ENCODE measurements around the gene KIAA1614.

KIAA1614 gene

DNA sequence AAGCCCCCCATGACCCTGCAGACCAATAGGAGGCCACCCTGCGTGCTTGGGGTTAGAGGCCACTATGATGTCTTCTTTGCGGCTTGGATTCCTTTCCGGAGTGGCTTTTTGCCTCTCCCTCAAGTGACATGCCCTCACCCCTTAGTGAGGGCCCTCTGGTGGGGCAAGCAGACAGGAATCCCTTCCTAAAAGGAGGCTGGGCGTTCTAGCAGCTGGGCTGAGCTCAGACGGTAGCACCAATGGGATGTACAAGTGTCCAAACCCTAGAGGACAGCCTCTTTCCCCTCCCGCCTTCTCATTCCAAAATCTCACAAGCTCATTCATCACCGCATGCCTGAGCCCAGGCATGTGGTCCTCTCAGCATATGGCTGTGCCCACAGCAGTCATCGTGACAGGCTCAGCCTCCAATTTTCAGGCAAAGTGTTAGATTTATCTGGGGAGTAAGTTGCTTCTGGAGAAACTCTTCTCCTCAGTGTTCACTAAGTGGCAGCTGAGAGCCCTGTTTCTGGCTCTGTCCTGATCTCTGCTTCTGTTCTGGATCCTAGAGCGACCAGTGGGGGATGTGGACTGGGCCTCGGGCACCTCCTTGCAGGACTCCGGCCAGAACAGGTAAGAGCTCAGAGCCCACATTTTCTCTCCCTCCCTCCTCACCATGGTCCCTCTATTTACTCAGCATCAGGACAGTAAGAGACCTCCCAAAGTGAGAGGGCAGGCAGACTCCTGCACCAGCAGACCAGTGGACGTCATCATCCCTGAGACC, 4.8 kb downstream of the KIAA1614 start:
- H3K79me1 ChIP-seq (ENCODE audit: low read depth, low read length), result no peaks in the 10 kb centered on the region
- H2BK12ac ChIP-seq (ENCODE audit: low read length), result no peak overlapping the region
- no peak overlapping the region for H3K4me2 ChIP-seq (ENCODE audit: insufficient read depth, low read length, poor library complexity, severe bottlenecking)
- peaks cover 14 to 17% of the 10 kb centered on the region in 2 donors for H3K4me1 ChIP-seq (ENCODE audit: control insufficient read depth in 2 of 2, insufficient read depth in 1 of 2, low read depth in 1 of 2, low read length in 2 of 2)
- no peak overlapping the region for H3K23ac ChIP-seq (ENCODE audit: low read depth, low read length, poor library complexity)
- no peak overlapping the region for H4K91ac ChIP-seq (ENCODE audit: low read depth, low read length, poor library complexity)
- peak overlapping the region; percentile 56 for H2AK5ac ChIP-seq (ENCODE audit: low read depth, low read length)
- H3K36me3 ChIP-seq (replicated peaks in 1 of 2; ENCODE audit: control insufficient read depth in 2 of 2, insufficient read depth in 2 of 2, low read length in 2 of 2), result no peaks in the 10 kb centered on the region
- H3K4ac ChIP-seq (ENCODE audit: low read length), result no peak overlapping the region
- peak overlapping the region; percentile 57 for H2BK120ac ChIP-seq (ENCODE audit: low read depth, low read length)
- no peak overlapping the region for H3K14ac ChIP-seq (ENCODE audit: low read length)
- H3K27ac ChIP-seq (replicated peaks; ENCODE audit: low read length), result no peak overlapping the region
- H2AFZ ChIP-seq (ENCODE audit: low read length), result no peak overlapping the region
- no peak overlapping the region for H3K4me3 ChIP-seq (ENCODE audit: low read length in 2 of 2)
- H3K9ac ChIP-seq (ENCODE audit: low read depth, low read length, poor library complexity), result no peak overlapping the region
- peak overlapping the region; percentile 16 for H2BK5ac ChIP-seq (ENCODE audit: low read length)
- peak overlapping the region; percentile 7 for H3K18ac ChIP-seq (ENCODE audit: low read length)
- H3K9me3 ChIP-seq (replicated peaks in 1 of 2; ENCODE audit: control insufficient read depth in 2 of 2, insufficient read depth in 1 of 2, low read depth in 1 of 2, low read length in 2 of 2), result peaks cover 0 to 6% of the 10 kb centered on the region in 2 donors
- no peak overlapping the region for H2BK15ac ChIP-seq (ENCODE audit: low read length)
- no peak overlapping the region for H4K8ac ChIP-seq (ENCODE audit: low read depth, low read length)
- H3K27me3 ChIP-seq (ENCODE audit: control insufficient read depth in 3 of 3, insufficient read depth in 3 of 3, low read depth in 1 of 3, low read length in 3 of 3), result peaks cover 0 to 15% (median 2%) of the 10 kb centered on the region in 3 experiments
- WGBS, 2 donors (ENCODE audit: extremely low coverage in 2 of 2, insufficient read length in 2 of 2, insufficient replicate concordance in 1 of 2), result no CpG with 5 or more reads among the region's 12 CpGs
- no peak for DNase-seq (ENCODE audit: low spot score)

DNA sequence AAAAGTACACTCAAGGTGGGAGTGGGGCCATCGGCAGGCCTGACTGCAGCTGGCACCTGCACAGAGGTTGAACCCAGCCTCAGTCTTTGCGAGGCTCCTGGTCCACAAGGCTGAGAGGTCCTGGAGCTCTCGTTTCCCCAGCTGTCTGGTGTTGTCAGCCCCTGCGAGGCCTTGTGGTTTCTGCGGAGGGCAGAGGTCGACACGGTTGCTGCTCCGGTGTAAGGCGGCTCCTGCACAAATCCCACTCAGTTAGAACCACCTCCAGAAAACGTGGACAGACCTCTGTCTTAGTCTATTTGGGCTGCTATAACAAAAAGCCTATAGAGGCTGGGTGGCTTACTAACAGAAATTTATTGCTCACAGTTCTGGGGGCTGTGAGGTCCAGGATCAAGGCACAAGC, 5.8 kb downstream of the KIAA1614 start:
- Histone ChIP-seq H3K9ac (ENCODE audit: low read depth, low read length, poor library complexity) (no peak overlapping the region), H3K27ac (replicated peaks; ENCODE audit: low read length) (no peak overlapping the region), H3K4me2 (ENCODE audit: insufficient read depth, low read length, poor library complexity, severe bottlenecking) (no peak overlapping the region), H2BK15ac (ENCODE audit: low read length) (peak overlapping the region; percentile 0), H2BK12ac (ENCODE audit: low read length) (no peak overlapping the region), H3K27me3 (ENCODE audit: control insufficient read depth in 3 of 3, insufficient read depth in 3 of 3, low read depth in 1 of 3, low read length in 3 of 3) (peaks cover 0 to 8% (median 0%) of the 10 kb centered on the region in 3 experiments), H3K14ac (ENCODE audit: low read length) (no peak overlapping the region), H3K4ac (ENCODE audit: low read length) (no peak overlapping the region), H4K91ac (ENCODE audit: low read depth, low read length, poor library complexity) (no peak overlapping the region), H3K4me1 (ENCODE audit: control insufficient read depth in 2 of 2, insufficient read depth in 1 of 2, low read depth in 1 of 2, low read length in 2 of 2) (peaks cover 20 to 27% of the 10 kb centered on the region in 2 donors), H3K18ac (ENCODE audit: low read length) (no peak overlapping the region), H3K23ac (ENCODE audit: low read depth, low read length, poor library complexity) (no peak overlapping the region), H2AFZ (ENCODE audit: low read length) (no peak overlapping the region), H2AK5ac (ENCODE audit: low read depth, low read length) (no peak overlapping the region), H2BK5ac (ENCODE audit: low read length) (no peak overlapping the region), H3K4me3 (ENCODE audit: low read length in 2 of 2) (no peak overlapping the region), H3K36me3 (replicated peaks in 1 of 2; ENCODE audit: control insufficient read depth in 2 of 2, insufficient read depth in 2 of 2, low read length in 2 of 2) (no peaks in the 10 kb centered on the region), H3K9me3 (replicated peaks in 1 of 2; ENCODE audit: control insufficient read depth in 2 of 2, insufficient read depth in 1 of 2, low read depth in 1 of 2, low read length in 2 of 2) (peaks cover 0 to 6% of the 10 kb centered on the region in 2 donors), H3K79me1 (ENCODE audit: low read depth, low read length) (no peaks in the 10 kb centered on the region), H2BK120ac (ENCODE audit: low read depth, low read length) (no peak overlapping the region), H4K8ac (ENCODE audit: low read depth, low read length) (no peak overlapping the region)
- DNase-seq (ENCODE audit: low spot score), result no peak
- no CpG with 5 or more reads among the region's 10 CpGs for WGBS, 2 donors (ENCODE audit: extremely low coverage in 2 of 2, insufficient read length in 2 of 2, insufficient replicate concordance in 1 of 2)

- Histone ChIP-seq H2AK5ac (ENCODE audit: low read depth, low read length) (no peak overlapping the region), H3K36me3 (replicated peaks in 1 of 2; ENCODE audit: control insufficient read depth in 2 of 2, insufficient read depth in 2 of 2, low read length in 2 of 2) (no peaks in the 10 kb centered on the region), H4K91ac (ENCODE audit: low read depth, low read length, poor library complexity) (no peak overlapping the region), H3K4me3 (ENCODE audit: low read length in 2 of 2) (no peak overlapping the region), H3K18ac (ENCODE audit: low read length) (peak overlapping the region; percentile 29), H3K14ac (ENCODE audit: low read length) (no peak overlapping the region), H3K4ac (ENCODE audit: low read length) (no peak overlapping the region), H3K79me1 (ENCODE audit: low read depth, low read length) (no peaks in the 10 kb centered on the region), H4K8ac (ENCODE audit: low read depth, low read length) (no peak overlapping the region), H2BK5ac (ENCODE audit: low read length) (no peak overlapping the region), H2BK12ac (ENCODE audit: low read length) (no peak overlapping the region), H2BK120ac (ENCODE audit: low read depth, low read length) (no peak overlapping the region), H3K27ac (replicated peaks; ENCODE audit: low read length) (no peak overlapping the region), H3K23ac (ENCODE audit: low read depth, low read length, poor library complexity) (no peak overlapping the region), H3K9ac (ENCODE audit: low read depth, low read length, poor library complexity) (no peak overlapping the region), H3K4me2 (ENCODE audit: insufficient read depth, low read length, poor library complexity, severe bottlenecking) (no peak overlapping the region), H2BK15ac (ENCODE audit: low read length) (peak overlapping the region; percentile 41), H3K4me1 (ENCODE audit: control insufficient read depth in 2 of 2, insufficient read depth in 1 of 2, low read depth in 1 of 2, low read length in 2 of 2) (peaks cover 28 to 29% of the 10 kb centered on the region in 2 donors), H3K27me3 (ENCODE audit: control insufficient read depth in 3 of 3, insufficient read depth in 3 of 3, low read depth in 1 of 3, low read length in 3 of 3) (peaks cover 0 to under 1% (median 0%) of the 10 kb centered on the region in 3 experiments), H2AFZ (ENCODE audit: low read length) (no peak overlapping the region), H3K9me3 (replicated peaks in 1 of 2; ENCODE audit: control insufficient read depth in 2 of 2, insufficient read depth in 1 of 2, low read depth in 1 of 2, low read length in 2 of 2) (peaks cover 0 to 6% of the 10 kb centered on the region in 2 donors)
- WGBS, 2 donors (ENCODE audit: extremely low coverage in 2 of 2, insufficient read length in 2 of 2, insufficient replicate concordance in 1 of 2), result no CpG with 5 or more reads among the region's 9 CpGs
- no peak for DNase-seq (ENCODE audit: low spot score)
These were observed 6.5 kb downstream of the KIAA1614 start for GRCh38 chr1:180919183-180919700.

DNA sequence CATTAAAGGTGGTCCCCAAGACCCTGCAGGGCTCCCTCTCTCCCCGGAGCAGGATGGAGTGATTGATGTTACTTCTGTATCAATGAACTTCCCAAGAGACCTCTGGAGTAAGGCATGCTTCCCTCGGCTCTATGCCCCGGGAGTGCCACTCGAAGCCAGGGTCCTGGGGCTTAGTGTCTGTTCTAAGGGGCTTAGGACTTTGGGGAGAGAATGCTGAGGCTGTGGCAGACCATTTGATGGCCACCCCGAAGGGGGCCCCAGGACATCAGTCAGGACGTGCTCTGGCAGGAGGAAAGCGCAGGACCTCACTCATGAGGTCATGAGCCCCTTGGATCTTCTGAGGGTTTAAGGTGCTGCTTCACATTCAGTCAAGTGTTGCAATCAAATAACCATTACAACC, 7.5 kb downstream of the KIAA1614 start:
- Histone ChIP-seq H2BK120ac (ENCODE audit: low read depth, low read length) (no peak overlapping the region), H3K27me3 (ENCODE audit: control insufficient read depth in 3 of 3, insufficient read depth in 3 of 3, low read depth in 1 of 3, low read length in 3 of 3) (no peaks in the 10 kb centered on the region), H3K27ac (replicated peaks; ENCODE audit: low read length) (no peak overlapping the region), H3K79me1 (ENCODE audit: low read depth, low read length) (no peaks in the 10 kb centered on the region), H4K8ac (ENCODE audit: low read depth, low read length) (no peak overlapping the region), H3K9ac (ENCODE audit: low read depth, low read length, poor library complexity) (no peak overlapping the region), H2BK5ac (ENCODE audit: low read length) (no peak overlapping the region), H3K4me2 (ENCODE audit: insufficient read depth, low read length, poor library complexity, severe bottlenecking) (no peak overlapping the region), H3K36me3 (replicated peaks in 1 of 2; ENCODE audit: control insufficient read depth in 2 of 2, insufficient read depth in 2 of 2, low read length in 2 of 2) (no peaks in the 10 kb centered on the region), H4K91ac (ENCODE audit: low read depth, low read length, poor library complexity) (no peak overlapping the region), H3K18ac (ENCODE audit: low read length) (no peak overlapping the region), H3K4me3 (ENCODE audit: low read length in 2 of 2) (no peak overlapping the region), H2AFZ (ENCODE audit: low read length) (no peak overlapping the region), H3K4me1 (ENCODE audit: control insufficient read depth in 2 of 2, insufficient read depth in 1 of 2, low read depth in 1 of 2, low read length in 2 of 2) (peaks cover 32 to 33% of the 10 kb centered on the region in 2 donors), H3K4ac (ENCODE audit: low read length) (no peak overlapping the region), H2BK12ac (ENCODE audit: low read length) (peak overlapping the region; percentile 52), H2BK15ac (ENCODE audit: low read length) (no peak overlapping the region), H3K9me3 (replicated peaks in 1 of 2; ENCODE audit: control insufficient read depth in 2 of 2, insufficient read depth in 1 of 2, low read depth in 1 of 2, low read length in 2 of 2) (peaks cover 0 to 6% of the 10 kb centered on the region in 2 donors), H3K14ac (ENCODE audit: low read length) (no peak overlapping the region), H3K23ac (ENCODE audit: low read depth, low read length, poor library complexity) (no peak overlapping the region), H2AK5ac (ENCODE audit: low read depth, low read length) (peak overlapping the region; percentile 33)
- no peak for DNase-seq (ENCODE audit: low spot score)
- no CpG with 5 or more reads among the region's 7 CpGs for WGBS, 2 donors (ENCODE audit: extremely low coverage in 2 of 2, insufficient read length in 2 of 2, insufficient replicate concordance in 1 of 2)

Measured in neuronal stem cell (in vitro differentiated cells).